PFSK-1 (cell line): ENCODE data around the gene NUP188.

ENCODE experiments used
- FOXP2 ChIP-seq: optimal IDR thresholded peaks from 2 replicates; pipeline ENCODE3; 2011; ENCODE audit warnings: borderline replicate concordance, control low read depth, inconsistent platforms; ENCODE audit not compliant: insufficient read depth; ENCODE audit errors: extremely low read length, extremely low read depth
- POLR2AphosphoS5 ChIP-seq: IDR thresholded peaks from 2 replicates; pipeline ENCODE4 v1.6.1; 2012; ENCODE audit warnings: low read depth, mild to moderate bottlenecking, control low read depth, low read length, moderate library complexity
- SIN3A ChIP-seq: IDR thresholded peaks from 2 replicates; pipeline ENCODE4 v1.6.1; 2012; ENCODE audit warnings: mild to moderate bottlenecking, low read length, moderate library complexity, borderline replicate concordance; ENCODE audit not compliant: insufficient read depth
- TAF1 ChIP-seq: IDR thresholded peaks from 2 replicates; pipeline ENCODE4 v1.6.1; 2012; ENCODE audit warnings: low read length, control low read depth, borderline replicate concordance; ENCODE audit not compliant: insufficient read depth
- TF ChIP-seq, protein P1 (sequence below), 2 experiments: IDR thresholded peaks; 2 replicates each; pipeline versions ENCODE4 v1.6.1 to v1.8.0; 2011 to 2012; ENCODE audit warnings: low read depth in 2 of 2, low read length in 2 of 2, control low read depth in 1 of 2, inconsistent platforms in 1 of 2, mild to moderate bottlenecking in 1 of 2, moderate library complexity in 1 of 2; ENCODE audit not compliant: insufficient read depth in 1 of 2

NUP188 gene

GRCh38 chr9:128983536-128983935 is 36.0 kb downstream of the NUP188 start:
- TF ChIP-seq POLR2AphosphoS5 (no peak), SIN3A (no peak), TAF1 (no peak), FOXP2 (no peak)
- TF ChIP-seq, protein P1, sequence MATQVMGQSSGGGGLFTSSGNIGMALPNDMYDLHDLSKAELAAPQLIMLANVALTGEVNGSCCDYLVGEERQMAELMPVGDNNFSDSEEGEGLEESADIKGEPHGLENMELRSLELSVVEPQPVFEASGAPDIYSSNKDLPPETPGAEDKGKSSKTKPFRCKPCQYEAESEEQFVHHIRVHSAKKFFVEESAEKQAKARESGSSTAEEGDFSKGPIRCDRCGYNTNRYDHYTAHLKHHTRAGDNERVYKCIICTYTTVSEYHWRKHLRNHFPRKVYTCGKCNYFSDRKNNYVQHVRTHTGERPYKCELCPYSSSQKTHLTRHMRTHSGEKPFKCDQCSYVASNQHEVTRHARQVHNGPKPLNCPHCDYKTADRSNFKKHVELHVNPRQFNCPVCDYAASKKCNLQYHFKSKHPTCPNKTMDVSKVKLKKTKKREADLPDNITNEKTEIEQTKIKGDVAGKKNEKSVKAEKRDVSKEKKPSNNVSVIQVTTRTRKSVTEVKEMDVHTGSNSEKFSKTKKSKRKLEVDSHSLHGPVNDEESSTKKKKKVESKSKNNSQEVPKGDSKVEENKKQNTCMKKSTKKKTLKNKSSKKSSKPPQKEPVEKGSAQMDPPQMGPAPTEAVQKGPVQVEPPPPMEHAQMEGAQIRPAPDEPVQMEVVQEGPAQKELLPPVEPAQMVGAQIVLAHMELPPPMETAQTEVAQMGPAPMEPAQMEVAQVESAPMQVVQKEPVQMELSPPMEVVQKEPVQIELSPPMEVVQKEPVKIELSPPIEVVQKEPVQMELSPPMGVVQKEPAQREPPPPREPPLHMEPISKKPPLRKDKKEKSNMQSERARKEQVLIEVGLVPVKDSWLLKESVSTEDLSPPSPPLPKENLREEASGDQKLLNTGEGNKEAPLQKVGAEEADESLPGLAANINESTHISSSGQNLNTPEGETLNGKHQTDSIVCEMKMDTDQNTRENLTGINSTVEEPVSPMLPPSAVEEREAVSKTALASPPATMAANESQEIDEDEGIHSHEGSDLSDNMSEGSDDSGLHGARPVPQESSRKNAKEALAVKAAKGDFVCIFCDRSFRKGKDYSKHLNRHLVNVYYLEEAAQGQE (IDR thresholded peaks at IDR 0.05; ENCODE audit: insufficient read depth in 1 of 2, low read depth in 2 of 2, low read length in 2 of 2), result no peak

GRCh38 chr9:128986671-128987070 is 39.2 kb downstream of the NUP188 start:
- TF ChIP-seq FOXP2 (no peak), SIN3A (no peak), POLR2AphosphoS5 (no peak), TAF1 (no peak)

GRCh38 chr9:128987805-128988204 is 40.3 kb downstream of the NUP188 start:
- no peak for TF ChIP-seq SIN3A
- TF ChIP-seq, protein P1 (IDR thresholded peaks at IDR 0.05; ENCODE audit: insufficient read depth in 1 of 2, low read depth in 2 of 2, low read length in 2 of 2), result no peak
- TF ChIP-seq TAF1, result no peak
- no peak for TF ChIP-seq FOXP2

DNA sequence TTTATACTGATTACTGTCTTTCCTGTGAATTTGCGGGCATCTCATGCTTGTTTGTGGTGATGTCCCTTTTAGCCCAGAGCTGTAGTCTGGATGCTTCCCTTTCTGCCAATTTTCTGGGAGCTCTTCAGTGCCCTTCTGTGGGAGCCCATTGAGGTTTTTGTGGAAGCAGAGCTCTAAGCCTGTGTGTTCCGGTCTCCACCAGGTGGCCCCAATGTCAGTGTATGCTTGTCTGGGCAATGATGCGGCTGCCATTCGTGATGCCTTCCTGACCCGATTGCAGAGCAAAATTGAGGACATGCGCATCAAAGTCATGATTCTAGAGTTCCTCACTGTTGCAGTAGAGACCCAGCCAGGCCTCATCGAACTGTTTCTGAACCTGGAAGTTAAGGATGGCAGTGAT is 45.5 kb downstream of the NUP188 start:
- TF ChIP-seq, protein P1 (IDR thresholded peaks at IDR 0.05; ENCODE audit: insufficient read depth in 1 of 2, low read depth in 2 of 2, low read length in 2 of 2), result no peak
- TF ChIP-seq POLR2AphosphoS5 (no peak), TAF1 (no peak), FOXP2 (no peak), SIN3A (no peak)

- TF ChIP-seq, protein P1 (IDR thresholded peaks at IDR 0.05; ENCODE audit: insufficient read depth in 1 of 2, low read depth in 2 of 2, low read length in 2 of 2), result no peak
- no peak for TF ChIP-seq POLR2AphosphoS5
- no peak for TF ChIP-seq FOXP2
- no peak for TF ChIP-seq TAF1
- no peak for TF ChIP-seq SIN3A
These were observed 48.3 kb downstream of the NUP188 start for GRCh38 chr9:128995791-128996190.
